Measurements from ENCODE around the gene TMEM204.

Gene TMEM204

DNA sequence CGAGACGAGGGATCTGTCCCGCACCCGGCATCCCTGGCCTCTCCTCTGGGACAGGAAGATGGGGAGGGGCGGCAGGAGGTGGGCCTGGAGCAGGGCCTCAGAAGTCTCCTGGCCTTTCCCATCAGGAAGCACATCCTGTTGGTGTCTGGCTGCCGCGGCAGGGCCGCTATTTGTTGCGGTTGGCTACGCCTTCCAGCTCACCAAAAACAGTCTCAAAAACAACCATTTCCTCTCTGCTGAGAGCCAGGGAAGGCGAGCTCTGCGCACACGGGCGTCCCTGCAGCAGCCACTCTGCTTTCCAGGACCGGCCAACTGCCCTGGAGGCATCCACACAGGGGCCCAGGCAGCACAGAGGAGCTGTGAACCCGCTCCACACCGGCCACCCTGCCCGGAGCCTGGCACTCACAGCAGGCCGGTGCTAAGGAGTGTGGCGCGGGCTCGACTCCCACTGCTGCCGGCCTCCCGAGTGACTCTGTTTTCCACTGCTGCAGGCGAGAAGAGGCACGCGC, at the start of gene TMEM204:
TSS of gene TMEM204 (plus strand) at position 224 of the 509 bp plus-strand sequence. CDS start 610 bp downstream, outside the sequence.
- DNase-seq: no peak

DNA sequence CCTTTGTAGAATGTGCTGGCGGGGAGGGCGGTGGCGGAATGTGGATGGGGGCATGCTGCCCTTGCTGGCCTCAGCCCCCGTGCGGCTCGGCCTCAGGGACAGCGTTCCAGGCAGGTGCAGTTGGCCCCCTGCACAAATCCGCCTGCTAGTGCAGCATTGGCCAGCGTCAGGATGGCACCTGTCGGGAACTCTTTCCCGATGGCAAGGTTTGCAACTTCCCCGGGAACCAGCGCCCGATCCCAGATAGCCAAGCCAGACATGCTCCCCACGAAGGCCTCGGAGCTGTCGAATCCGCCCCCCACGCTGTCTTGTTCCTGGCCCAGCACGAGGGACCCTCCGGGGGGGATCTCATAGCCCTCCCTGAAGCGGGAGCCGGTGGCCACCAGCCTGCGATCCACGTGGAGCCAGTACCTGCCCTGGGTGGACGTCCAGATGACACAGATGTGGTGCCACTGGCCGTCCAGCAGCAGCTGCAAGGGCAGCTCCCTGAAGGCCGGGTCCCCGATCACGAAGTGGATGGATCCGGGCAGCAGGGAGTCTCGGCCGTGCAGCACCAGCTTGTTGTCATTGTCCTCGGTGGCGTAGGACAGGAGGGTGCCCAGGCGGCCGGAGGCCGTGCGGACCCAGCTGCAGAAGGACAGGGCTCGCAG, 47.5 kb upstream of the TMEM204 start:
- DNase-seq: no peak

- DNase-seq: no peak
Observed at GRCh38 chr16:1486551-1487390, 46.7 kb upstream of the TMEM204 start.

- DNase-seq: no peak
Observed at GRCh38 chr16:1487395-1488053, 45.9 kb upstream of the TMEM204 start.

- no peak for DNase-seq
Observed at GRCh38 chr16:1488054-1488601, 45.3 kb upstream of the TMEM204 start.

- DNase-seq: no peak
Observed at GRCh38 chr16:1488619-1489018, 44.8 kb upstream of the TMEM204 start, which contains the start of gene PTX4. TSS of gene PTX4 (minus strand) at chr16:1488944. CDS start at chr16:1488909, 35 bp downstream.

DNA sequence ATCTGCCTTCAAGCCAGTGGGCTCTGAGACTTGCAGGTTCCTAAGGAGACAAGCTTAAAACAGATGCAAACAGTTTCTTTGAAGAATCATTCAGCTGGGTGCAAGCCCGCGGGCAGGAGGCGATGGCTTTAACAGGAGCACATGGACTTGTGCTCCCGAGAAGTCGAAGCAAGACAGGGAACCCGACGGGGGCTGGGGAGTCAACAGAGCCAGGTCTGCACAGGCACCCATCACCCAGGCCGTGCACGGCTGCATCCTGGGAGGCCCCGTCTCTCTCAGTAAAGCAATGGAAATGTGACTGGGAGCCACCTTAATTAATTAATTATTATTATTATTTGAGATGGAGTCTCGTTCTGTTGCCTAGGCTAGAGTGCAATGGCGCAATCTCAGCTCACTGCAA, 44.4 kb upstream of the TMEM204 start:
- no peak for DNase-seq

- no peak for DNase-seq
Observed at GRCh38 chr16:1491327-1491726, 42.1 kb upstream of the TMEM204 start.

DNA sequence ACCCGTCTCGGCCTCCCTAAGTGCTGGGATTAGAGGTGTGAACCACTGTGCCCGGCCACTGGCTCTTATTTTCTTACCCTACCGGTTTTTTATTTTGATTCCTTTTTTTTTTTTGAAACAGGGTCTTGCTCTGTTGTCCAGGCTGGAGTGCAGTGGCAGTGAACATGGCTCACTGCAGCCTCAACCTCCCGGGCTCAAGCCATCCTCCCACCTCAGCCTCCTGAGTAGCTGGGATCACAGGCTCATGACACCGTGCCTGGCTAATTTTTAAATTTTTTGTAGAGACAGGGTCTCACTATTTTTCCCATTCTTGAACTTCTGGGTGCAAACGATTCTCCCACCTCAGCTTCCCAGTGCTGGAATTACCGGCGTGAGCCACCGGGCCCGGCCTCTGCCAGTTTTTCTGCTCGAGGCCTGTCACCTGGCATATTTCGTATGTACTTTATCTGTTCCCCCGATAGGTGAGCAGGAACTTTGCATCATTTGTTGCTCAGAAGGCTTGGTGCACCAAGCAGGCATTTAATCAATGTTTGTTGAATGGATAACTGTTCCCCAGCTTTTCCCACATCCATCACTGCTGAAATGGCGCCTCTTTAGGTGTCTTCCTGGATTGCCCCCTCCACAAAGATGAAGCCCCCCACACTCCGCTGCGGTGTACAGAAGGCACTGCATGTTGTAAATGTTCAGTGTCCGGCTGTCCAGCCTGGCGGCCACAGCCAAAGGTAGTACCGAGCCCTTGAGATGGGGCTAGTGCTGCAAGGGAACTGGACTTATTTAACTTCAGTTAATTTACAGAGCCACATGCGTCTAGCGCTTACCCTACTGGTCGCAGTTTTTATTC, 41.2 kb upstream of the TMEM204 start:
- DNase-seq: no peak

DNA sequence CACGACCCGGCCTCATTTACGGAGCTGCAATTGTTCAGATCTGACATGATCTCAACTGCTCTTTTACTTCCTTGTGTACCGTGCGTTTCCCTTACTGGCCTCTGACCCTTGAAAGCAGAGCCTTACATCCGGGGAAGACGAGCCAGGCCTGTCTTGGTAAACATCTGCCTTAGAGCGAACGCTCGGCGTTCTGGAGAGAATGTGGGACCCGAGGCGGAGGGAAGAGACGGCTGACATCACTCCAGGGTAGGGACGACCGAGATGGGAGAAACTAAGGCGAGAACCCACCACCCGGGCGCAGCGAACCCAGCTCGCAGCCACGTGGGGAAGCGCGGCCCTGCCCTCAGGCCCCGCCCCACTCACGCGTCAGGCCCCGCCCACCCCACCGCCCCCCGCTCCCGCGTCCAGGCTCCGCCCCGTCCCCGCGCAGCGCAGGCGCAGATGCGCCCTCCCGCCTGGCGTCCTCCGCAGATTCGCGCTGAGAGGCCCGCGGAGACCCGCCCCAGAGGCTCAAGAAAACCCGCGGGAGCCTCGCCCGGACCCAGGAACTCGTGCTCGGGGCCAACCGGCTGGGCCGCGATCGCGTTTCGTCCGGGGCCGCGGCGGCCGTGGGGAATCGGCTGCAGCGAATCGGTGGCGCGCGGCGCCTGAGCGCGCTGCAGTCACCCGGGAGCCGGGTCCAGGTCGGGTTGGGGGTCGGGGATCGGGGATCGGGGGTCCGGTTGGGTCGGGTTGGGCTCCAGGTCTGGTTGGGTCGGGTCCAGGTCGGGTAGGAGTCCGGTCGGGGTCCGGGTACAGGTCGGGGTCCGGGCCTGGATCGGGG, 40.3 kb upstream of the TMEM204 start, which contains the start of gene TELO2:
TSS of gene TELO2 (plus strand) at position 438 of the 823 bp plus-strand sequence. CDS start 922 bp downstream, outside the sequence.
- peak; percentile 68 for DNase-seq

DNA sequence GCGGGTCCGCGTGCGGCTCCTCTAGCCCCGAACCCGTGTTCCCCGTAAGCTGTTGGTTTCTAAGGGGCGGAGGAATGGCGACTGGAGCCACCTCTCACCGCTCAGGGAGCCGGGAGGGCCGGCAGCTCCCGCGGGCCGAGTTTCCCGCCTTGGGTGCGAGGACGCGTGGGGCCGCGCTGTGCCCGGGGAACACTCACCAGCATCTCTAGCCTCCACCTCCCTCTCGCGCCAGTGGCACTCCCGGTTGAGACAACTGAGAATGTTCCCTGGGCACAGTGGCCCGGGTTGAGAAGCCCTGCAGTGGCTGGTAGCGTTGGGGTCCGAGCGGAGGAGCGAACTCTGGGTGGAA, 39.7 kb upstream of the TMEM204 start:
- DNase-seq: no peak

DNA sequence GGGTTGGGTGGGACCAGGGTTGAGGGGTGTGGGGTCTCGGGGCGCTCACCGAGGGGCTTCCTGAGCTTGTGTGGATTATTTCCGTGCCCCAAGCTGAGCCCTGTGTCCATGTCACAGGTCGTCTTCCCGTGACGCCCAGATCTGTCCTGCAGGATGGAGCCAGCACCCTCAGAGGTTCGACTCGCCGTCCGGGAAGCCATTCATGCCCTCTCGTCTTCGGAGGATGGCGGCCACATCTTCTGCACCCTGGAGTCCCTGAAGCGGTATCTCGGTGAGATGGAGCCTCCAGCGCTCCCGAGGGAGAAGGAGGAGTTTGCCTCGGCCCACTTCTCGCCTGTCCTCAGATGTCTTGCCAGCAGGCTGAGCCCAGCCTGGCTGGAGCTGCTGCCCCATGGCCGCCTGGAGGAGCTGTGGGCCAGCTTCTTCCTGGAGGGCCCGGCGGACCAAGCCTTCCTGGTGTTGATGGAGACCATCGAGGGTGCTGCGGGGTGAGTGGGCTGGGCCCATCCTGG, 39.3 kb upstream of the TMEM204 start:
- DNase-seq: no peak

DNA sequence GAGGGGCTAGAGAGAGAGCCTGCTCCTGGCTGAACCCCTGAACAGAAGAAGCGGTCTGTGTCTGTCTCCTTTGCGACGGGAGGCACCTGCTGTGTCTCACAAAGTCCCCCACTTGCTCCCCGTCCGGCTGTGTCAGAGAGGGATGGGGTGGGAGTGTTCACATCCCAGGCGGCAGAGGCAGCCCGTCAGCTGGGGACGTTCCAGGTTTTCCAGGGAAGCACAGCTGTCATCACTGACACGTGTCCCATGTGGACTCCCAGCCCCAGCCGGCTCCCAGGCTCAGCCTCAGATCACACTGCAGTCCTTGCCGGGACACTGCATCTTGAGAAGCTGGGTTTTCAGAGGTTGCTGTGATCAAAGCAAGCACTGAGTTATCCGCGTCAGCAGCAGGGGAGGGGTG, 38.8 kb upstream of the TMEM204 start:
- DNase-seq: no peak

DNA sequence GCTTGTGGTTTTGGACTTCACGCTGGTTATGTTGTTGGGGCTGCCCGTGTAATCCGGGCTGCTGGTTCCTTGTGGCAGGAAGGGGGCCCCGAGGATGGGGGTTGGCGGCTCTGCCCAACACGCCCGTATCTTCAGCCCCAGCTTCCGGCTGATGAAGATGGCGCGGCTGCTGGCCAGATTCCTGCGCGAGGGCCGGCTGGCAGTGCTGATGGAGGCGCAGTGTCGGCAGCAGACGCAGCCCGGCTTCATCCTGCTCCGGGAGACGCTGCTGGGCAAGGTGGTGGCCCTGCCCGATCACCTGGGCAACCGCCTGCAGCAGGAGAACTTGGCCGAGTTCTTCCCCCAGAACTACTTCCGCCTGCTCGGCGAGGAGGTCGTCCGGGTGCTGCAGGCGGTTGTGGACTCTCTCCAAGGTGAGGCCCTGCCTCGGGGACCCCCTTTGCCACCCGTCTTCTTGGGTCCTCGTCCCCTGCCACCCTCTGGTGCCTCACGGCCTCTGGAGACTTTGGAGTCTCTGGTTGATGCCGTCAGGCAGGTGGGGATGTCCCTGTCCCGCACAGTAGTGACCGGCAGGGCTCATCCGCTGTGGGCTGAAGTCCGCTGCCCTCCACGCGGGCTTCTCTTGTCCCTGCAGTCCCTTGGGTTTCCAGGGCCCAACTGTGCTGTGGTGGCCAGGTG, 38.1 kb upstream of the TMEM204 start:
- no peak for DNase-seq

DNA sequence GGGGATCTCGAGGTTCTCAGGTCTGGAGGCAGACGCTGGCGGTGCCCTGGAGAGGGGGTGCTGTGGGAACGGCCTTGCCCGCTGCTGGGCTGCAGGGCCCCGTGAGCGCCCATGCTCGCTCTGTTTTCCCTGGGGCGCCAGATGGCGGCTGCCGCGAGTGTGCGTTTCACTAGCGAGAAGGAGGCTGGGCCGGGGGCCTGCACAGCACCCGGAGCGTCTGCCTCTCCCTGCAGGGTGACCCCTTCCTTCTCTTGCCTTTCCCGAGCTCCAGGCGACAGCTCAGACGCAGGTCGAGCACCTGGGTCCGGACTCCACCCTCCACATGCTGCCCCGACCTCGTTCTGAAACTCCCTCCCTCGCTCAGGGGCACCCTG, 37.6 kb upstream of the TMEM204 start:
- no peak for DNase-seq

- DNase-seq: no peak
Observed at GRCh38 chr16:1496464-1496863, 37.0 kb upstream of the TMEM204 start.

DNA sequence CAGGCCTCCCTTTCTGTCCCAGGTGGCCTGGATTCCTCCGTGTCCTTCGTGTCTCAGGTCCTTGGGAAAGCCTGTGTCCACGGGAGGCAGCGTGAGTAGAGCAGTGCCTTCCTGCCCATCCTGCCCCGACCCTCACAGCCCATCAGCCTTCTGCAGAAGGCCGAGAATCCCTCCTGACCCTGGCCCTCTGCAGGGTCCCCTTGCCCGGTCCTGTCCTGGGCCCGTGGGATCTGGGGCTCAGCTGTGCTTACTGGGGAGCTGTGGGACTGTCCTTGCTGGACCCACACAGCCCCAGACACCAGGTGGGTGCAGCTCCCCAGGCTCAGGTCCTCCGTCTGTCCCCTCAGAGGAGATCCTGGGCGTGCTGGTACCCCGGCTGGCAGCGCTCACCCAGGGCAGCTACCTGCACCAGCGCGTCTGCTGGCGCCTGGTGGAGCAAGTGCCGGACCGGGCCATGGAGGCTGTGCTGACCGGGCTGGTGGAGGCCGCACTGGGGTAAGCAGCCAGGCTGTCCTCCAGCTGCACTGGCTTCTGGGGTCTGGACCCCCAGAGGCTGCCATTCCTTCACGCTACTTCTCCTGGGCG, 36.4 kb upstream of the TMEM204 start:
- no peak for DNase-seq

DNA sequence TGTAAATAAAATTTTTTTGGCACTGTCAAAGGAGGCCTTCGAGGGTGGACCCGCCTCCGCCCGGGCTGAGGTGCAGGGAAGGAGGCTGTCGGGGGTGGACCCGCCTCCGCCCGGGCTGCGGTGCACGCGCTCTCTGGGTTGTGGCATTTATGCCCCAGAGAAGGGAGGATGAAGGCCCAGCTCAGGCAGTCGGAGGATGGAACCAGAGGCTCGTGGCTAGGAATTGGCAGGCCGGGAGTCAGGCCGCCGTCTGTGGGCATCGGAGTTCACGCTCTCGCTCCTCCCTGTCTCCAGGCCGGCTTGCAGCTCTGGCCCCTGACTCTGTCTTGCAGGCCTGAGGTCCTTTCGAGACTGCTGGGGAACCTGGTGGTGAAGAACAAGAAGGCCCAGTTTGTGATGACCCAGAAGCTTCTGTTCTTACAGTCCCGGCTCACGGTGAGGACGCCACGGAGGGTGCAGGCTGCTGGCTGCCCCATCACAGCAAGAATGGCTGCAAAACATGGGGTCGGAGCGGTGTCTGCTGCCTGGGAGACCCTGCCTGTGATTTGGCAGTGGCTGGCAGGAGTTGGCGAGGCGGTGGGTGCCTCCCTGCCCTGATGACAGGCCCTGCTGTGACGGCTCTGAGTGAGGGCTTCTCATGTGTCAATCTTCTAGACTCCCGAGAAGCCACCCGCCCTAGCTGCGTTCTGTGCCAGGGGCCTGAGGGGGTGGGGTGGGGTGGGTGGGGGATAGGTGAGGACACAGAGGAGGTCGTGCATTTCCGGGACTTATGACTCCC, 34.4 kb upstream of the TMEM204 start:
- no peak for DNase-seq

DNA sequence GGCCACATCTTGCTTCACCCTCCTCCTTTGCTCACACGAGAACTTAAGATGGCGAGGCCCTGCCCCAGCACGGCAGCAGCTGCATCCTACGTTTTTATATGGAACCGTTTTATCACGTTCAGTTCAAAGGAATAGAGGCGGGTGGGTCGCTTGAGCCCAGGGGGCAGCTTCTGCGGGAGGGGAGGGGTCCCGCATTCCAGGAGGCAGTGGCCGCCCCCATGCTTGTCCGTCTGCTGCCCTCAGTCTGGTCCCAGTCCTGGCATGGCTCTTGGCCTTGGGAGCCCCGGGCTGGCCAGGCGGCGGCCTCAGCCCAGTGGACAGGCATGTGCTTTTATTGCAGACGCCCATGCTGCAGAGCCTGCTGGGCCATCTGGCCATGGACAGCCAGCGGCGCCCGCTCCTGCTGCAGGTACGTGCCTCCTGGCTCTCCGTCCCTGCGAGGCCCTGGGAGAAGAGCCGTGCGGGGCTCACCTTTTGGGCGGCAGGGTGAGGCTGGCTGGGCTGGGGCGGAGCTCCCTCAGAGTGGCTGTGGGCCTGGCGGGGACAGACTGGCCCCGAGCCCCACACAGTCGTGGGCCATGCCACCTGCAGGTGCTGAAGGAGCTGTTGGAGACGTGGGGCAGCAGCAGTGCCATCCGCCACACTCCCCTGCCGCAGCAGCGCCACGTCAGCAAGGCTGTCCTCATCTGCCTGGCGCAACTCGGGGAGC, 33.6 kb upstream of the TMEM204 start:
- no peak for DNase-seq

Data from NCI-H2171 treated with DMSO at 0.1 percent for 48 hours (cell line).